SK-N-SH (cell line): ENCODE results near the gene ZNF277.

ENCODE experiments used
- CTCF ChIP-seq: fragments of 200-600 bp; sonication (generic); IDR thresholded peaks from 2 replicates; pipeline ENCODE4 v1.6.1; 2017; ENCODE audit warnings: antibody characterized with exemption, mild to moderate bottlenecking, moderate library complexity
- EP300 ChIP-seq, 2 experiments: IDR thresholded peaks; 2 replicates each; pipeline versions ENCODE4 v1.4.0 to v1.6.1; 2012; ENCODE audit warnings: borderline replicate concordance in 1 of 2, low read depth in 1 of 2, low read length in 1 of 2
- JUND ChIP-seq: IDR thresholded peaks from 2 replicates; pipeline ENCODE4 v1.4.0; 2012
- NFIC ChIP-seq: IDR thresholded peaks from 2 replicates; pipeline ENCODE4 v1.4.0; 2012; ENCODE audit warnings: borderline replicate concordance
- RCOR1 ChIP-seq: fragments of 150-350 bp; IDR thresholded peaks from 2 replicates; pipeline ENCODE4 v1.6.1; 2017; ENCODE audit warnings: antibody characterized with exemption, low read length
- REST ChIP-seq: IDR thresholded peaks from 2 replicates; pipeline ENCODE4 v1.6.1; 2012; ENCODE audit warnings: mild to moderate bottlenecking, low read depth, low read length, moderate library complexity
- RFX5 ChIP-seq: IDR thresholded peaks from 2 replicates; pipeline ENCODE4 v1.6.1; 2012; ENCODE audit warnings: mild to moderate bottlenecking, improper control_type of control experiment, low read length
- YY1 ChIP-seq: IDR thresholded peaks from 2 replicates; pipeline ENCODE4 v1.4.0; 2012; ENCODE audit warnings: low read depth, mild to moderate bottlenecking
- ZBTB33 ChIP-seq: IDR thresholded peaks from 2 replicates; pipeline ENCODE4 v1.4.0; 2012; ENCODE audit warnings: low read depth, borderline replicate concordance

GRCh38 chr7:112180223-112180622 lies 26.3 kb upstream of the ZNF277 start:
- TF ChIP-seq RCOR1: no peak
- TF ChIP-seq CTCF: no peak
- TF ChIP-seq YY1: no peak
- no peak for TF ChIP-seq REST
- no peak for TF ChIP-seq ZBTB33
- TF ChIP-seq RFX5: no peak
- no peak for TF ChIP-seq EP300 (IDR thresholded peaks at IDR 0.05; ENCODE audit: borderline replicate concordance in 1 of 2, low read depth in 1 of 2, low read length in 1 of 2)
- TF ChIP-seq JUND: no peak
- no peak for TF ChIP-seq NFIC
